Brain microvascular endothelial cell (primary cell): ENCODE results near the gene FOXK1.

Experiments
- DNase-seq: peaks from one replicate; pipeline ENCODE4 v3.0.0-alpha.2; 2020
- H3K27ac ChIP-seq: fragments of 250-450 bp; sonication (Bioruptor Pico); 2 replicates; pipeline ENCODE4 v1.5.1; 2020; ENCODE audit warnings: mild to moderate bottlenecking, moderate library complexity
- H3K27me3 ChIP-seq: fragments of 250-450 bp; sonication (Bioruptor Pico); replicated peaks from 2 replicates; pipeline ENCODE4 v1.5.1; 2020; ENCODE audit warnings: mild to moderate bottlenecking
- H3K36me3 ChIP-seq: fragments of 250-450 bp; sonication (Bioruptor Pico); replicated peaks from 2 replicates; pipeline ENCODE4 v1.5.1; 2020; ENCODE audit warnings: mild to moderate bottlenecking
- H3K4me3 ChIP-seq: 2 replicates; pipeline ENCODE4 v1.5.1; 2011; ENCODE audit warnings: low read depth, mild to moderate bottlenecking, control low read depth, low read length, moderate library complexity
- CTCF ChIP-seq: IDR thresholded peaks from 2 replicates; pipeline ENCODE4 v1.5.1; 2011; ENCODE audit warnings: low read depth, mild to moderate bottlenecking, moderate library complexity, low read length, control low read depth, inconsistent platforms; ENCODE audit errors: missing control alignments
- in situ Hi-C: cut with HindIII; loops from 2 replicates; pipeline ENCODE4 v1.10.0; 2017; ENCODE audit warnings: low sequenced_read_pairs, low pct_ligation_motif_present

FOXK1 gene

GRCh38 chr7:4725014-4725849 is 43.1 kb downstream of the FOXK1 start:
- Histone ChIP-seq H3K4me3 (peak overlapping the region; percentile 61), H3K27me3 (no peaks in the 10 kb centered on the region), H3K27ac (peak overlapping the region; percentile 95), H3K36me3 (peaks cover 12% of the 10 kb centered on the region)
- TF ChIP-seq CTCF = no peak
- DNase-seq = peak; percentile 95
- in situ Hi-C loops = no loop called here

- in situ Hi-C loops = no loop called here
- DNase-seq = no peak
- Histone ChIP-seq H3K27me3 (no peaks in the 10 kb centered on the region), H3K36me3 (peaks cover 12% of the 10 kb centered on the region), H3K4me3 (peak overlapping the region; percentile 61), H3K27ac (peak overlapping the region; percentile 95)
- no peak for TF ChIP-seq CTCF
Observed at GRCh38 chr7:4725850-4726450, 43.9 kb downstream of the FOXK1 start.

- DNase-seq = no peak
- Histone ChIP-seq H3K27ac (no peak overlapping the region), H3K4me3 (no peak overlapping the region), H3K27me3 (no peaks in the 10 kb centered on the region), H3K36me3 (peaks cover 12% of the 10 kb centered on the region)
- no peak for TF ChIP-seq CTCF
- in situ Hi-C loops = no loop called here
Observed at GRCh38 chr7:4726566-4726965, 44.5 kb downstream of the FOXK1 start.

- in situ Hi-C loops = no loop called here
- TF ChIP-seq CTCF = no peak
- Histone ChIP-seq H3K27me3 (no peaks in the 10 kb centered on the region), H3K36me3 (peaks cover 4% of the 10 kb centered on the region), H3K27ac (no peak overlapping the region), H3K4me3 (no peak overlapping the region)
- no peak for DNase-seq
Observed at GRCh38 chr7:4727914-4728705, 46.0 kb downstream of the FOXK1 start.

GRCh38 chr7:4729266-4729665 is 47.2 kb downstream of the FOXK1 start:
- no peak for TF ChIP-seq CTCF
- no peak overlapping the region for H3K4me3 ChIP-seq
- H3K36me3 ChIP-seq = peaks cover 4% of the 10 kb centered on the region
- no peak for DNase-seq
- H3K27me3 ChIP-seq = no peaks in the 10 kb centered on the region
- in situ Hi-C loops = no loop called here
- no peak overlapping the region for H3K27ac ChIP-seq
